Measurements from ENCODE around the gene ASCL1.

ASCL1 gene

DNA sequence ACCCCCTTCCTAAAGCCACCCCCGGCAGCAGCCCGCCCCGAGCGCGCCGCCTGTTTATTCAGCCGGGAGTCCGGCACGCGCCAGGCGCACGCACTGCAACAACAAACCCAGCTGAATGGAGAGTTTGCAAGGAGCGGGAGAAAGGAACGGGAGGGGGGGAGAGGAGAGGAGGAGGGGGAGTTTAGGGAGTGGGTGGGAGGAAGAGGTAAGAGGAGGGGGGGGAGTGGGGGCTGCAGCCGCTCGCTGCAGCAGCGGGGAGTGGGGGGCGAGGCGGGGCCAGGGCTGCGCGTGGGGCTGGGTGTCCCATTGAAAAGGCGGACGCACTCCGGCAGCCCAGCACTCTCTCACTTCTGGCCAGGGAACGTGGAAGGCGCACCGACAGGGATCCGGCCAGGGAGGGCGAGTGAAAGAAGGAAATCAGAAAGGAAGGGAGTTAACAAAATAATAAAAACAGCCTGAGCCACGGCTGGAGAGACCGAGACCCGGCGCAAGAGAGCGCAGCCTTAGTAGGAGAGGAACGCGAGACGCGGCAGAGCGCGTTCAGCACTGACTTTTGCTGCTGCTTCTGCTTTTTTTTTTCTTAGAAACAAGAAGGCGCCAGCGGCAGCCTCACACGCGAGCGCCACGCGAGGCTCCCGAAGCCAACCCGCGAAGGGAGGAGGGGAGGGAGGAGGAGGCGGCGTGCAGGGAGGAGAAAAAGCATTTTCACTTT is at the start of gene ASCL1:
Gene ASCL1 (plus strand): TSS at position 336 of the 712 bp plus-strand sequence. CDS start 571 bp downstream, outside the sequence.
- DNase-seq (ENCODE audit: low spot score) = peak; percentile 15

DNA sequence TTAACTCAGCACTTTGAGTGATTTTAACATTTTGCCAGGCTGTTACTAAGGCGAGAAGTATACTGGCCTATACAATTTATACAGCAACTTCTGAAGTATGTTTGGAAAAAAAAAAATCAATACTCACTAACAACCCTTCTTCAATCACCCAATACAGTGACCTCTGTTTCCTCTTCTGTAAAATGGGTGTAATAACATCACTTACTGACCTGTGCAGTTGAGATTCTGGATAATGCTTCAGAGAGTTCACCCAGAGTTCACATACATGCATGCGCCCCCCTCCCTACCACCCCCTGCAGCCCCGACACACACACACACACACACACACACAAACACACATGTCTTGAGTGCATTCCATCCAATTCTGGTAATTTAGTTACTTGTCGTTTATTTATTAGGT is 49.6 kb upstream of the ASCL1 start:
- no peak for DNase-seq (ENCODE audit: low spot score)

DNA sequence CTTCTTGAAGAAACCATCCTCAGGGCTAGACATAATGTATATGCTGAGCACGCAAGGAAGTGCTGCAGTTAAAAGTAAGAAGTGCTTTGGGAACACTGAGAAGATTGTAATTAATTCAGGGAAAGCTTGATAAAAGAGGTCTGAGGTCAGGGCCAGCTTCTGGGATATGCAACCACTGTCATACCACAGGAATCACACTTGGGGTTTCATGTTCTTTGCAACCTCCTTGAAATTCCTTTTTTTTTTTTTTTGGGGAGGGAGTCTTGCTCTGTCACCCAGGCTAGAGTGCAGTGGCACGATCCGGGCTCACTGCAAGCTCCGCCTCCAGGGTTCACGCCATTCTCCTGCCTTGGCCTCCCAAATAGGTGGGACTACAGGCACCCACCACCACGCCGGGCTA is 47.3 kb upstream of the ASCL1 start:
- no peak for DNase-seq (ENCODE audit: low spot score)

DNA sequence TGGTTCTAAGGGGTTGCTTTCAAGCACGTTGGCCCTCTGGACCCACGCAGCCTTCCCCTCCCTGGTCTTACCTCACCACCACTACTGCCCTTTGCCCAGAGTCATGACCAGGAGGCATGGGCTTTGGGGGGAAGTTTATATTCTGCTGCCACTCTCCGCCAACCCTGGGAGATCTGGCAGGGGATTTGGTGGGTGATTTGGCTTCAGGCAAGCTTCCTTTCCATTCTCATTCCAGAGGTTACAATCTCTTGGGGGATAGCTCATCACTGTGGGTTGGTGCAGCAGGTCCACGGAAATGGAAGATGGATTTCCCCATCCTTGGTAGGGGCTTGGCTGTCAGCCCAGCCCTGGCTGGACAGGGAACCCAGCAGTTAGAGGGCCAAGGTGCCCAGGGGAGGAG is 46.7 kb upstream of the ASCL1 start:
- DNase-seq (ENCODE audit: low spot score) = no peak

DNA sequence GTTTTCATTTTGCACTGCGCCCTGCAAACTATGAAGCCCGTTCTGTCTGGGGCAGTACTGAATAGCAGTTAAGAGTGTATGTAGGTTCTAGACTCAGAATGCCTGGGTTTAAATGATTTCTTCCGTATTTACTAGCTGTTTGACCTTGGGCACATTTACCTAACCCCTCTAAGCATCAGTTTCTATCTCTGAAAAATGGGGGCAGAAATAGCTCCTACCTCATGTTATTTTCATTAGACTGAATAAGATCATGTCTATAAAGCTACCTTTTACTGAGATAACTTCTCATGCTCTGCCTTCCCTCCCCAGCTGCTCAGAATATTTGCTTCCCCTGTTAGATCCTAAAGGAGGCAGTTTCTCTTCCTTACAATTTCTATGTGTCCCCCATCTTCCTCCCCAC is 46.2 kb upstream of the ASCL1 start:
- DNase-seq (ENCODE audit: low spot score) = no peak

DNA sequence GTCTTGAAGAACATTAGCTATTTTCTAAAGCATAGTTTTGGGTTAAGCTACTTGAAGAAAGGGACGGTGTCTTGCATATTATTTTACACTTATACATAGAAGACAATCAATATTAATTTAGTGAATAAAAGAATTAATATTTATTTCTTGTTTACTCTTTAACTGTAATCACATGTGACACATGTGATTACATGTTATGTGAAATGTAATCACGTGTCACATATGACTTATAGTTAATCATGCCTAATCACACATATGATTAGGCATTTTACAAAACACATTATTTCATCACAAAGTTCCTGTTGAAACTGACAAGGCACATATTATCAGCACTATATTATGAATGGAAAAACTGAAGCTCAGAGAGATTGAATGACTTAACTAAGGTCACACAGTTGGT is 45.2 kb upstream of the ASCL1 start:
- no peak for DNase-seq (ENCODE audit: low spot score)

DNA sequence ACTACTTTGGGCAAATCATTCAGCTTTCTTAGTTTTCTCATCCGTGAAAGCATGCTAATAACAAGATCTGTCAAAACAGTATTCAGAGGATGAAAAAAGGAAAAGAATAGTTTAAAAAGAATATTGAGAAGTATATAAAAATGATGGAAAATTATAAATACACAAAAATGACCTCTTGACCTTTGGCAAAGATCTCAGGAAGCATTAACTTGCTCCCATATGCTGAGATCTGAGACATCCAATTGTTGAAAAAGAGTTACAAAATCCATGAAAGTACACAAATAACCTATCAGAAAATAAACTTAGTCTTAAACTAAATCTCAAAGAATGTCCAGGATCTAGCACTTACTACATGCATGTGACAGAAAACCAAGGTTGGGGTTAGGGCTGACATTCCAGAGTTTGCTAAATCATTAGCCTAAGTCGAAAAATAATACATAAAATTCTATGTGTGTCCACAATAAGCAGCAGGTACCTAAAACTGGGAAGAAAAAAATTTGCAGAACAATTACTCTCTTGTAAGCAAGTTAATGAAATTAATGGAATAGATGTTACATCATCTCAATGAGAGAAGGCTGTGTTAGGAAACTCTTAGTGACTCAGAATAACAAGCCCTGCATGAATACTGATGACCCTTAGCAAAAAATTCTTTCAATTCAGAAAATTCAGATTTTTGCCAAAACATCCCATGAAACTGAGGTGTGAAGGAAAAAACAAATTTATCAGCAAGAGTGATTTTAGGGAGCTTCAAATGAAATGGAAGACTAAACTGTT is 43.8 kb upstream of the ASCL1 start:
- no peak for DNase-seq (ENCODE audit: low spot score)

DNA sequence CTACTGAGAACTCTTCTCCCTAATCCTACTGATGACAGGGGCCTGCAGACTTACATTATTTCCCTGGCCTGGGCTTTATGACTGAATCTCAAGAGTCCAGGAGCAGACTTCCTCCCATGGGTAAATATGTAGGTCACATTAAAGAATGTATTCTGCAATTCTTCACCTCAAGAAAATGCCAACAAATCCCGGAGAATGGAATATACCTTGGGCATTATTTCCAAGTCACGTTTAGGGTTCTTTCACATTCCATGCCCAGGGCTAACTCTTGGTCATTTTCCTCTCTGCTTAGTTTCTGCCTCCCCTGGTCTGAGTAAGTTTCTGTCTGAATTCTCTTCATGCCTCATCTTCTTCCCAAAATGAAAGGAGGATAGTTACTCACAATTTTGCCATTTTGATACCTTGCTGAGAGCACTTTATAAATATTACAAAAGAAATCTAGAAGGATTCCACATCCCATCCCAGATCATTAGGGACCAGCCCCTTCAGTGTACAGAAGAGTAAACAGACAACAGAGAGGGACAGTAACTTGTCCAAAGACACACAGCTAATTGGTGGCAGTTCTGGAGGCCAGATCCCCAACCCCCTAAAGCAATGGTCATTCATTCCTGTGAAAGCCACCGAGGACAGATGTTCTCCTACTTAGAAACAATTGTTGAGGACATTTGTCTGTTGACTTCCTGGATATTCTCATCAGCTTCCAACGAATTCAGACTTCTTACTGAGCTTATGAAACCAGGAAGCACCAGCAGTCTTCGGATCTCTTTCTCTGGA is 41.0 kb upstream of the ASCL1 start:
- no peak for DNase-seq (ENCODE audit: low spot score)

DNA sequence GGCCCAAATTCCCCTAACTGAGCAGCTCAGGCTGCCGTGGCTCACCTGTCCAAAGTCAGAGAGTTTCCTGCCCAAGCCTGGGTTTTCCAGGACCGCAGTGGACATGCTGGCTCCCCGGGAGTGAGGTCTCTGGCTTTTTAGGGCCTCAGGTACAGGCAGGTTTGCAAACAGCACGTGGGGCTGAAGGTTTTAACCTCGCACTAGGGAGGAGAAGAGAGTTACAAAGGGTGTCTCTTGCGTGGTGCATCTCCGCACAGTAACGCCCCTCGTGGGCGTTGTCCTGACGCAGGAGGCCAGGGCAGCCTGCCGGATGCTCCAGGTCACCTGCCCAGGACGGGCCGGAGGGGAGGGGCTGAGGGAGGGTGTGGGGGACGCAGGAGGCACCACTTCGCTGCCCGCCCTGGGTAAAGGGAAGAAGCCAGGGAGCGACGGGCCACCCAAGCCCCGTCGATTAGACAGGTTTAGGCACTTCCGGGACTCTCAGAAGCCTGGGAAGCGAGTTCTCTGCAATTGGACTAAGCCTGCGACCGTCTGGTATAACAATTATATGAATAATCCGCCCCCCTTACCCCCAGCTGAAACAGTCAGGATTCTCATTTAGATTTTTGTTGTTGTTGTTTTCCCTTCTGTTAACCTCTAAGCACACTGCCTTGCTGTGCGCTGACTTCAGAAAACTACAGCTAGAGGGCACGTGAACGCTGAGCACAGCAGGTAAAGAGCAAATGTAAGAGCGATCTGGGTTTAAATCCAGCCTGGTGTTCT is 40.3 kb upstream of the ASCL1 start, which contains the start of gene PAH:
Gene PAH (minus strand): TSS at position 219 of the 762 bp plus-strand sequence. CDS start 114 bp downstream, at position 105.
- DNase-seq (ENCODE audit: low spot score) = no peak

DNA sequence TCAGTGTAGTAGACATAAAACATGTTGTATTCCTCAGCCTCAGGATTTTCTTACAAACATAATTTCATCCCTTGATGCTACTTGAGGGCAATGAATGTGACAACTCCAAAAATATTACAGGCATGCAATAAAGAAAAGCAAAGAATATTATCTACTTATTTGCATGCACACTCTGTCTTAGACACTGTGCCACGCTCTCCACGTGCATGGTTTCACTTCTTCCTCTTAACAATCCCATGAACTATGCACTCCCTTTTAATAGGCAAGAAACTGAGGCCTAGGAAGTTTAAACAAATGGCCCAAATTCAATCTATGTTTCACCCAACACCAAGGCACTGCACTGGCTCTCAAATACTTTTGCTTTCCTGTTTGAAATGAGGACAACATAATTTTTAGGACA is 38.6 kb upstream of the ASCL1 start:
- no peak for DNase-seq (ENCODE audit: low spot score)

DNA sequence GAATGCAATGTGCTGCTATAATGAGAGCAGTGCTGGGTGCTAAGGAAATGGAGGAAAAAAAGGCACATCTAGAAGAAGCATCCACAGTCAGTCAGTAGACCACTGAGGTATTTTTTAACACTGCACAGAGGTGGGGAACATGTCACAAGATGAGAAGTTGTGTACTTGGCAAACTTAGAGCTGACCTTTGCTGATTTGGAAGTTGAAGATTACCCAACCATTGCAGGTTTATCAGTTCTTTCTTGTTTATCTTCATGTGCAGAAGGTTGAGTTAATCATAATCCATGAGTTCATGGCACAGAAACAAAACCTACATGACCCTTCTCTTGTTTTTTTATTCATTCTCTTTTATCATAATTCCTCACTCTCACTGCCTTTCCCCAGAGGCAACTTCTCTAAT is 37.2 kb upstream of the ASCL1 start:
- DNase-seq (ENCODE audit: low spot score) = no peak

DNA sequence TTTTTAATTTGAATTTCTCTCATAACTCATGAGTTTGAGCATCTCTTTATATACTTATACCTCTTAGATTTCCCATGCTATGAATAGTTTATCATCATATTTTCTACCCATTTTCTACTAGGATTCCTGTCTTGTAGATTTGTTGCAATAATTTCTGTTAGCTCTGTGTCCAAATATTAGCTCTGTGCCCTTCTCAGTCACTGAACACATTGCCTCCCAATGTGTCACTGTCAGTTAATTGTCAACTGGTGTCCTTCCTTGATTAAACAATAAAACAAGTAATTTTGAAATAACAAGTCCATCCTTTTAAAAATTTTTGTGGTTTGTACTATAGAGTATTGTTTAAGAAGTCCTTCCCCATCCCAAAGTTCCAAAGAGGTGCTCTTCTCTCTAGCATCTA is 36.2 kb upstream of the ASCL1 start:
- no peak for DNase-seq (ENCODE audit: low spot score)

DNA sequence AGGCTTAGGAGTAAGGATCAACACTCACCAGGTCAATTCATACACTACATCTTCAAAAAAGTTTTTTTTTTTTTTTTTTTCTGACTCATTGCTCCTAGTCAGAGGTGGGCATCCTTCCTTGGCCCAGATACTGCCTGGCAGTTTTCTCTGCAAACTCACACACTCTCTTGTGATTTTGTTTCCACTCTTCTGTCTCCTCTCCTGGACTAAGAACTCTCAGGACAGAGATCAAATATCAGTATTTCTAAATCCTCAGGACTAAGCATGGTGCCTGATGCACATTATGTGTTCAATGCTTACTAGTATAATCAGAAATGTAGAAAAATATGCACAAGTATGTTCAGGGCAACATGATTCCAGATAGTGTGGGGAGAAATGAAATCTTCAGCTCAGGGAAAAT is 30.3 kb upstream of the ASCL1 start:
- no peak for DNase-seq (ENCODE audit: low spot score)

DNA sequence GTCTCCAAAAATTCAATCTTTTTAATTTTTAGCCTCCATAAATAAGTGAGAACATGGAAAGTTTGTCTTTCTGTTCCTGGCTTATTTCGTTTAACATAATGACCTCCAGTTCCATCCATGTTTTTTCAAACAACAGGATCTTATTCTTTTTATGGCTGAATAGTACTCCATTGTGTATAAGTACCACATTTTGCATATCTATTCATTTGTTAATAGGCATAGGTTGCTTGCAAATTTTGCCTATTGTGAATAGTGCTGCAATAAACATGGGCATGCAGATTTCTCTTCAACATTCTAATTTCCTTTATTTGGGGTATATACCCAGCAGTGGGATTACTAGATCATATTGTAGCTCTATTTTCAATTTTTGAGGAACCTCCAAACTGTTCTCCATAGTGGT is 24.3 kb upstream of the ASCL1 start:
- DNase-seq (ENCODE audit: low spot score) = no peak

DNA sequence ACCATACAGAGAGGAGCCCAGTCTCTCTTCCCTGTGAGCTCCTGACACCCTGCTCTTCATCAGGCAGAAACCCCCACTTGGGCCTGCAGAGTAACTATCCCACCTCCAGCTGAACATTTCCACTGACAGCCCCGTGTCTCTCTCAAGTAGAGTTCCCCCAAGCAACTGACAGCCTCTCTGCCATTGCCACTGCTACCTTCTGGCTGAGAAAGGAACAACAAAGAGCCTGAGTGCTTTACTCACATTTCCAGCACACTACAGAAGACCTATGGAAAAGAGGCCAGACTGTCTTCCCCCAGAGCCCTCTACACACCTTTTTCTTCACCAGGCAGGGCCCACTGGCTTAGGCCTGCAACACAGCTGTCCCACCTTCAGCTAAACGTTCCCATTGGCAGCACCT is 18.4 kb upstream of the ASCL1 start:
- DNase-seq (ENCODE audit: low spot score) = no peak

DNA sequence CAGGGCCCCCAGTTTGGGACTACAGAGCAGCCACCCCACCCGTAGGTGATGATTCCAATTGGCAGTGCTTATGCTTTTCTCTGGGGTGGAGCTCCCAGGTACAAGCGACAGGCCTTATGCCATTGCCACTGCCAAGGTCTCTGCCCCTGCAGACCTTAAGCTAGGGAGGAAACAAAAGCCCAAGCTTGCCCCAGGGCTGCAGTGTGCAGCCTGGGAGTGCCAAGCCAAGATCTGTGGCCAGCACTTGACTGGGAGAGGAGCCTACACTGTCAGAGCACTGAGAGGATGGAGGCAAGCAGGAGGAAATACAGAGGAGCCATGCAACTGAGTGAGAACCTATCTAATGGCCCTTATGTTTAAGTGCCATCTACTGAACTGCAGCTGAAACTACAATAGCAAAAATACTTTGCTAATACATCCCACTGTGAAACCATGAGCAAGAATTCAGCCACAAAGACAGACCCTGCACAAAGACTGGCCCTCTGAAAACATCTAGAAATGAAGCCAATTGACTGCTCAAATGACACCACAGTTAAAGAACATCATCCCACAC is 17.7 kb upstream of the ASCL1 start:
- no peak for DNase-seq (ENCODE audit: low spot score)

DNA sequence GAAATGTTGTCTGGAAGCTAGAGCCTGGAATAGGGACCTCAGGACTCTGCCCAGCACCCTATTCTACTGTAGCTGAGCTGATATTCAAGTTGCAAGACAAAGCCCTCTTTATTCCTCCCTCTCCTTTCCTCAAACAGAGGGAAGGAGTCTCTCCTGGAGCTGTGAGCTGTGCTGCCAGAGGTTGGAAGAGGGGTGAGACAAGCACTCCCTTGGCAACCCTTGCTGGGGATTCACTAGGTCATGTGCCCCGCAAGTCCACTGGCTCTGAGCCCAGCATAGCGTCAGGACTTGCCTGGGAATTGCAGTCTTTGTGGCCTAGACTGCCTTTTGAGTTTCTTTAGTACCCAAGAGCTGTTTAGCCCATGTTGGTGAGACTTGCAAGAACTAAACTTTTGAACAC is 11.4 kb upstream of the ASCL1 start:
- no peak for DNase-seq (ENCODE audit: low spot score)

DNA sequence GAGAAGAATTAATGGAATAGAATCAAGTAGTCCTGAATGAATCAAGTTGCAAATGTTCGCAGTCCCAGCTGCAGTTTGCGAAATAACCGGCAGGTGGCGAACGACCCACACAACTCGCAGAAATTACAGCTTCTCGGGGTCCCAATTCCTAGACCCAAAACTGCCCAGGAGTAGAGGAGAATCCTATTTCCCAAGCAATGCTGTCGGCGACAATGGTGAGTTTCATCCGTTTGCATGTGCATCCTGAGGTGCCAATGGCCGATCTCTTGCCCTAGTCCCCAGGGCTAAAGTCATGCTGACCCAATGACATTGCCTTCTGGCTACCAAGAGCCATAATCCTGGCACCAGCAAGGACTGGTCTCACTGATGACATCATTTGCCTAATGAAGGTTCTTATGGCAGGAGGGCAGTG is 8.5 kb upstream of the ASCL1 start:
- peak; percentile 22 for DNase-seq (ENCODE audit: low spot score)

DNA sequence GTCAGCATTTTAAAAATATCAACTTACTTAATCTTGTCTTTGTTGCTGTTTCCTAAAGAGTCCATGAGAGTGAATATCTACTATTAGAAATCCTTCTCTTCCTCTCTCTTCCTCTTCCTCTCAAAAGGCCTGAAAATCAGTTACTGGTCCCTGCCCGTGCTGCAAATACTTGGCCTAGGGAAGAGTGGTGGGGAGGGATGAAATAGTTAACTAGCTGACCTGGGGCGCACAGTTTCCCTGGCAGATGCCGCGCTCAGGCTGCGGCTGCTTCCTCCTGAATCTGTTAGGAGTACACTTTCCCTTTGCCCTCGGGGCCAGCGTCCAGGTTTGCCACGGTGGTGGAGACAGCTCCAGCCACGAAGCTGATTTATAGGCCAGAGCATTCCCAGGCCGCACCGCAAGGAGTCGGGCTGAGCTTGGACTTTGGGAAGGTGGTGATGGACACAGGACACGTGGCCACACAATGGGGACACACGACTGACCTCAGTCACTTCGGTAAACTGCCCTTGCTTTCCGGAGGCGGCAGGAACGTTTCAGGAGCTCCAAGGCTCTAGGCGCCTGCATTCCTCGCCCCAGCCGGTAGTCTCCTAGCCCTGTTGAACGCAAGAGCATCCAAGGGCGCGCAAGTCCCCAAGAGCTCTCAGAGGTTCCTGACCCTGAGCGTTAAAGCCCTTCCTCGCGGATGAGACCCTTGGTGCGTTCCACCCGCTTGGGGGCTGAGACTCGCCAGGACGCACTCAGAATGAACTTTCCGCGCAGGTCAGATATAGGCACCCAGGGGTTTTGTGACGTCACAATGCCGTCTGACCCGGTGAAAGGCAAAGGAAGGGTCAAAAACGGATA is 7.1 kb upstream of the ASCL1 start:
- DNase-seq (ENCODE audit: low spot score) = no peak

DNA sequence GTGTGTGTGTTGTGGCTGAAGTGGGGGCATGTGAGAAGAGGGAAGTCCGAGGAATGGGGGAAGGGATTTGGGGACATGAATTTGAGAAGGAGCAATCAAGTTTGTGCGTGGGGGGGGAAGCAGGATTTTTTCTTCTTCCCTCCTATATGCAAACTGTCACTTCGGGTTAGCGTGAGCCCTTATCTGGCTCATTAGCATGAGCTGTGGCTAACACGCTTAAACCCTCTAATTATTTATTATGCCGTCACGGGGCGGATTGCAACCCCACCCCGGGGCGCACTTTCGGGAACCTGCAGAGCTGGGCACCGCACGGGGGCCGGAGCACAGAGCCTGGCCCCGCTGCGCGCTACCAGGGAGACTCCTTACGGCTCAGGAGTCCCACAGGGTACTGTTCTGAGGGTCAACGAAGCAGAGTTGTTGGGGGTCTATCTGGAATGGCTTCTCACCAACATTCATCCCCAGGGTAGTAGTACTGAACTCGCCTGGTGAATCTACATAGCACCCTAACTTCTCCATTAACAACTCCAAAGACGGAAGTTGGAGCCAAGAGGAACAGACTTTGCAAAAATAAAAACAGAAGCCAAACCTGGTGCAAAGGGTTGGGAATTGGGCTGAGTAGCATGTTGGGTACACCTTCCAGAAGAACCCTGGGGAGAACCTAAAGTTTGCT is 6.4 kb upstream of the ASCL1 start:
- no peak for DNase-seq (ENCODE audit: low spot score)

All from kidney capillary endothelial cell (primary cell).